D721Med (cell line): Measurements from ENCODE around the gene SPEF2.

Experiments
- DNase-seq: peaks from one replicate; pipeline ENCODE4 v3.0.0; 2011; ENCODE audit warnings: low spot score; ENCODE audit not compliant: insufficient read length
- FAIRE-seq: peaks from 2 replicates; lab custom pipeline; 2011; peaks lifted over from hg19 to GRCh38; lab: Jason Lieb, UNC
- CTCF ChIP-seq: IDR thresholded peaks from 2 replicates; pipeline ENCODE4 v1.5.1; 2012; ENCODE audit warnings: mild to moderate bottlenecking, control low read depth; ENCODE audit not compliant: insufficient read depth; ENCODE audit errors: missing control alignments

The SPEF2 gene

GRCh38 chr5:35822511-35822910 is 204.8 kb downstream of the SPEF2 start:
- DNase-seq (no peak), FAIRE-seq (no peak)
- no peak for TF ChIP-seq CTCF

GRCh38 chr5:35823347-35824098 is 205.9 kb downstream of the SPEF2 start:
- no peak for DNase-seq
- no peak for TF ChIP-seq CTCF
- FAIRE-seq = no peak

GRCh38 chr5:35826056-35826455 is 208.4 kb downstream of the SPEF2 start:
- no peak for TF ChIP-seq CTCF
- DNase-seq = no peak
- FAIRE-seq = no peak

GRCh38 chr5:35826554-35826953 is 208.9 kb downstream of the SPEF2 start:
- no peak for FAIRE-seq
- TF ChIP-seq CTCF = no peak
- DNase-seq = no peak

- DNase-seq = no peak
- TF ChIP-seq CTCF = no peak
- FAIRE-seq = no peak
Measured at GRCh38 chr5:35828082-35828598, 210.5 kb downstream of the SPEF2 start.

- TF ChIP-seq CTCF = no peak
- no peak for FAIRE-seq
Measured at GRCh38 chr5:35830587-35830986, 212.9 kb downstream of the SPEF2 start.

GRCh38 chr5:35832762-35833161 is 215.1 kb downstream of the SPEF2 start:
- no peak for FAIRE-seq
- no peak for TF ChIP-seq CTCF
- DNase-seq = no peak

More at GRCh38 chr5:35830587-35830986, 212.9 kb downstream of the SPEF2 start:
- no peak for DNase-seq
